SJCRH30 (cell line): ENCODE results near the gene PYGB. TPM values are rescaled to one million over a fixed set of nuclear protein-coding genes. Genes with fewer than 3 reads are reported as not detected.
A peak's percentile ranks its signal among the peaks of the same experiment; 100 is the strongest.

Experiments
- DNase-seq, 2 experiments: peaks; one replicate each; pipeline ENCODE4 v3.0.0-alpha.2; 2015 to 2020
- H3K27ac ChIP-seq: fragments of 250-450 bp; sonication (Bioruptor Pico); 2 replicates; pipeline ENCODE4 v1.5.1; 2020; ENCODE audit warnings: mild to moderate bottlenecking, moderate library complexity
- H3K27me3 ChIP-seq: fragments of 250-450 bp; sonication (Bioruptor Pico); 2 replicates; pipeline ENCODE4 v1.5.1; 2020; ENCODE audit warnings: mild to moderate bottlenecking, moderate library complexity
- H3K36me3 ChIP-seq: fragments of 250-450 bp; sonication (Bioruptor Pico); 2 replicates; pipeline ENCODE4 v1.5.1; 2020; ENCODE audit warnings: mild to moderate bottlenecking, moderate library complexity
- H3K4me1 ChIP-seq: fragments of 250-450 bp; sonication (Bioruptor Pico); 2 replicates; pipeline ENCODE4 v1.5.1; 2020; ENCODE audit warnings: mild to moderate bottlenecking, moderate library complexity
- H3K4me3 ChIP-seq: fragments of 250-450 bp; sonication (Bioruptor Pico); 2 replicates; pipeline ENCODE4 v1.5.1; 2020; ENCODE audit warnings: mild to moderate bottlenecking, moderate library complexity
- H3K9me3 ChIP-seq: fragments of 250-450 bp; sonication (Bioruptor Pico); replicated peaks from 2 replicates; pipeline ENCODE4 v1.5.1; 2020; ENCODE audit warnings: mild to moderate bottlenecking, moderate library complexity
- total RNA-seq: library from RNA; depleted of rRNA; stranded (reverse); fragments of >200 nt; shearing (Covaris generic); gene quantifications from 2 replicates; pipeline ENCODE4 v1.2.3, GENCODE V29; 2014

Gene PYGB
- total RNA-seq, 1 experiment from 2014 or later, result 42.3 TPM

DNA sequence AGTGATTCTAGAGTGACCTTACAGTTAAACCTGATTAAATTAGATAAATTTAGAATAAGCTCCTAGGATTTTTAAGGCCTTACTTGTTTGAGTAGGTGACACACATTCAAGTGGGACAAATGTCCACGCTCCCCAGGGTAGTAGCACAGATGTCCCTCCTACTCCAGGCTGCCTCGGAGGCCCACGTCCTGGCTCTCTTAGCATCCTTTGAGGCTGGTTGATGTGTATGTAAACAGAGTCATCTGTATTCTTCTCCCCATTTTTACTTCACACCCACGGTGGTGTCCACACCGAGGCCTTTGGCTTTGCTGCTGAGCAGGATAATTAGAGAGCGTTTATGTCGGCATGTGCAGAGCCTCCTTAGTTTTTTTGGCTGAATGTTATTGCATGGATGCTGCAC lies 36.6 kb upstream of the PYGB start:
- Histone ChIP-seq H3K4me1 (no peaks in the 10 kb centered on the region), H3K9me3 (no peaks in the 10 kb centered on the region), H3K36me3 (peaks cover 32% of the 10 kb centered on the region), H3K27me3 (no peaks in the 10 kb centered on the region), H3K27ac (no peak overlapping the region), H3K4me3 (no peak overlapping the region)
- no peak for DNase-seq

DNA sequence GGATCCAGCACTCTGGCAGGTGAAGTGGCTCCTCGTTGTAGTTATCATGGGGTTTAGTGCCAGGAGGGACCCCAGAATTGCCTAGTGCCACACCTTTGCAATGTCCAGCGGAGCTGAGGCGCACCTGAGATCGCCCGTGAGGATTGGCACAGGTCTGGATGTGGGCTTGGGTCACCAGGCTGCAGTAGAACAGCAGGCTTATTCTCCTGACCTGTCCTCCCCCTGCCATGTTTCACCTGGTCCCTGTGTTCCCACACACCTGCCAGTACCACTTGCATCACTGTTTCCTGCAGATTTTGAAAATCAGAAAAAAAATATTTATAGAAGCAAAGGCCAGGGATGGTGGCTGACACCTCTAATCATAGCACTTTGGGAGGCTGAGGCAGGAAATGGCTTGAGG lies 35.6 kb upstream of the PYGB start:
- Histone ChIP-seq H3K36me3 (peaks cover 30% of the 10 kb centered on the region), H3K27me3 (no peaks in the 10 kb centered on the region)

DNA sequence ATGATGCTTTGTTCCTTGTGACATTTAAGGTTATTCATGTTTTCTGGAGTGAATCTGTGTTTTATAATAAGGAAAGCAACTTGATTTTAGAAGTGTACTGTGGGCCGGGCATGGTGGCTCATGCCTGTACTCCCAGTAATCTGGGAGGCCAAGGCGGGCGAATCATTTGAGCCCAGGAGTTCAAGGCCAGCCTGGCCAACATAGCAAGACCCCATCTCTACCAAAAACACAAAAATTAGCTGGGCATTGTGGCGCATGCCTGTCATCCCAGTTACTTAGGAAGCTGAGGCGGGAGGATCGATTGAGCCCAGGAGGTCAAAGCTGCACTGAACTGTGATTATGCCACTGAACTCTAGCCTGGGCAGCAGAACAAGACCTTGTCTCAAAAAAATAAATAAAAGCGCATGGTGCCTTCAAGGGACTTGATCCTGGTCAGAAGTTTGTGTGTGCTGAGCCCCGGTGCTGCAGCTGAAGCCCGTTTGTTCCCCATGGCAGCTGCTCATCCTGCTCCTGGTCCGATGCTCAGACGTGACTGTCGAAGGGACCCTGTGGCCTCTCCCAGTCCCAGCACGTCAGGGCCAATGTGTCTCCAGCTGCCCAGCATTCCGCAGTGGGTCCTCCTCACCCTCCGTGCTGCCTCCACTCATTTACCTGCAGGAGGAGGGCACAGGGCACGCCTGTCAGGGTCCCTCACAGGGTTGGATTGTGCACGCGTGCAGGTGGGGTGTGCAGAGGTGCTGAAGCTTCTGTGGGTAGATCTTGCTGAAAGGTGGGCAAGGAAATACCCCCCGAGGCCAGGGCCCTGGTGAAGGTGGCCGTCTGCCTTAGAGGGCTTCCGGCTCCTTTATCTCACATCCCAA lies 34.1 kb upstream of the PYGB start:
- DNase-seq, result no peak
- H3K36me3 ChIP-seq, result peaks cover 32% of the 10 kb centered on the region

More for the DNA sequence above, 35.6 kb upstream of the PYGB start:
- Histone ChIP-seq H3K4me1 (no peaks in the 10 kb centered on the region), H3K4me3 (no peak overlapping the region), H3K27ac (no peak overlapping the region), H3K9me3 (no peaks in the 10 kb centered on the region)
- DNase-seq, result no peak

DNA sequence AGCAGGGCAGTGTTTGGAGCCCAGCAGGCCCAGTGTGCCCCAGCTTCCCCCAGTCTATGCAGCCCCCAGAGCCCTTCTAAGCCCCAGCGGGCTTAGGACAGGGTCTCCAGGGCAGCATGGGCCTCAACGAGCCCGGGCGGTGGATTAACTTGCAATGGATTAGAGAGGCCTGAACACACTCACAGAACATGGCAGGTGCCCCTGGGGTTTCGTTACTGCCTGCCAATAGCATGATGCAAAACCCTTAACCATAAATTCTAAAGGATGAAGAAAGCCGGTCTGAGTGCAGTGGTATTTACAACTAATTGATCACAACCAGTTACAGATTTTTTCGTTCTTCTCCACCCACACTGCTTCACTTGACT lies 33.5 kb upstream of the PYGB start:
- H3K4me3 ChIP-seq, result no peak overlapping the region
- H3K27ac ChIP-seq, result no peak overlapping the region
- no peak for DNase-seq
- no peaks in the 10 kb centered on the region for H3K27me3 ChIP-seq
- peaks cover 32% of the 10 kb centered on the region for H3K36me3 ChIP-seq
- H3K9me3 ChIP-seq, result no peaks in the 10 kb centered on the region
- peaks cover 8% of the 10 kb centered on the region for H3K4me1 ChIP-seq

More for the DNA sequence above, 34.1 kb upstream of the PYGB start:
- Histone ChIP-seq H3K27ac (no peak overlapping the region), H3K27me3 (no peaks in the 10 kb centered on the region), H3K4me3 (no peak overlapping the region), H3K9me3 (no peaks in the 10 kb centered on the region), H3K4me1 (peaks cover 2% of the 10 kb centered on the region)

DNA sequence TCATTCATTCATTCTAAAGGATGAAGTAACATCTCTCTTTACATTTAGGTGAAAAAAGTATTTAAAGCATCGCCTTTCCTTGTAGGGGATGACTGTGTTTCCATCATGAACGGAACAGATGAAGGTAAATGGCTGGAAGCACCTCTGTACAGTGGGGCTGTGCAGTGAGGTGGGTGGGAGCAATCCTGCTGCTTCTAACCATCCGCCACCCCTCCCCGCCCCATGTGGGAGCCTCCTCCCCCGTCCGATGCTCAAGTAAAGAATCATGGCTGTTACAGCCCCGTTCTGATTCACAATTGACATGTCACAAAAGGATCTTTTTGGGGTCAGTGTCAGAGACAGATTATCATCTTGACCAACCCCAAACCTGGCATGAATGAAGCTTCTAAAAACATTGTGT lies 33.1 kb upstream of the PYGB start:
- no peaks in the 10 kb centered on the region for H3K9me3 ChIP-seq
- no peak overlapping the region for H3K27ac ChIP-seq
- H3K4me3 ChIP-seq, result no peak overlapping the region
- peaks cover 12% of the 10 kb centered on the region for H3K4me1 ChIP-seq
- no peaks in the 10 kb centered on the region for H3K27me3 ChIP-seq
- H3K36me3 ChIP-seq, result peaks cover 32% of the 10 kb centered on the region
- no peak for DNase-seq

DNA sequence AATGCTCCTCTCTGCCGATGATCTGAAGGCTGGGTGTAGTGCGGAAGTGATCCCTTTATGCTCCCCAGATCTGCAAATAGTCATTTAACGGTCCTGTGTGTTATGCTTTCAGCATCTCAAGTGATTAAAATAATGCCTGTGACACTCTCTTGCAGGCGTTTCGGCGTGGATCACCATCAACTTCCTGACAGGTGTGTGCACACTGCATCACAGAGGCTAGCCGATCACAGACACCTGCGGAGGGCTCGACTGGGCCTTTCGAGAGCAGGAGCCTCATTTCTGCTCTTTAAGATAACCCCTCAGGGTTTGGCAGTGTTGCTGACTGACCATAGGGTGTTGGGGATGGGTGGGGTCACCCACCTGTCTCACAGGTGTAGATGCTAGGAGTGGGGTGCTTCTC lies 32.4 kb upstream of the PYGB start:
- Histone ChIP-seq H3K27ac (no peak overlapping the region), H3K4me1 (peaks cover 18% of the 10 kb centered on the region), H3K36me3 (peaks cover 30% of the 10 kb centered on the region), H3K27me3 (no peaks in the 10 kb centered on the region), H3K9me3 (no peaks in the 10 kb centered on the region), H3K4me3 (no peak overlapping the region)
- DNase-seq, result no peak

DNA sequence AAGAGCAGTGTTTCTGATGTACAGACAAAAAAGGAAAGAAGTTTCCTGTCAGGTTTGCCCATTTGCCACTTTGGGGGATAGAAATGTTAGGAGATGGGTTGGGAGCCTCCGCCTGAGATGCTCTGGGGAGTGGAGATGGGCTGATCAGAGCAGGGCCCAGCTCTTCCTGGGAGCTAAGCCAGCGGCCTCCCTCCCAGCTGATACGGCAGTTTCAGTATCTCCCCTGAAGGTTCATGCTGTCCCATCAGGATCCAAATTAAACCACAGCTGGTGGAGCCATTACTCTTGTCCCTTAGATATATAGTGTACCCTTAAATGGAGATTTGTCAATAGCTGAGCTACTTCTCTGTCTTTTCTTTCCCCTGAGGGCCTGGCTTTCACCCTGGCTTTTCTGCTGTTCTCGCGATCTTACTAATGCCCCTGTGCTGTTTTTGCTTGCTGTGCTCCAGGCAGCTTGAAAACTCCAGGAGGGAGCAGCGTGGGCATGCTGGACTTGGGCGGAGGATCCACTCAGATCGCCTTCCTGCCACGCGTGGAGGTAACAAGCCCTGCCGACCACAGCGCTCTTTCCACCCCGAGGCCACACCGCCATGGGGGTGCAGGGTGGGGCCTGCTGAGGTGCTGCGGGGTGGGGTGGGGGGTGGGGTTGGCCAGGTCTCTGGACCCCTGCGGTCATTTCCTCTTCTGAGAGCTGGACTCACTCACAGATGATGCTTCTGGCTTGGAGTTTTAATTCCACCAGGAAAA lies 31.5 kb upstream of the PYGB start:
- no peak for DNase-seq
- peaks cover 28% of the 10 kb centered on the region for H3K36me3 ChIP-seq
- H3K27me3 ChIP-seq, result no peaks in the 10 kb centered on the region
- no peak overlapping the region for H3K4me3 ChIP-seq
- H3K9me3 ChIP-seq, result no peaks in the 10 kb centered on the region
- peaks cover 24% of the 10 kb centered on the region for H3K4me1 ChIP-seq
- no peak overlapping the region for H3K27ac ChIP-seq

DNA sequence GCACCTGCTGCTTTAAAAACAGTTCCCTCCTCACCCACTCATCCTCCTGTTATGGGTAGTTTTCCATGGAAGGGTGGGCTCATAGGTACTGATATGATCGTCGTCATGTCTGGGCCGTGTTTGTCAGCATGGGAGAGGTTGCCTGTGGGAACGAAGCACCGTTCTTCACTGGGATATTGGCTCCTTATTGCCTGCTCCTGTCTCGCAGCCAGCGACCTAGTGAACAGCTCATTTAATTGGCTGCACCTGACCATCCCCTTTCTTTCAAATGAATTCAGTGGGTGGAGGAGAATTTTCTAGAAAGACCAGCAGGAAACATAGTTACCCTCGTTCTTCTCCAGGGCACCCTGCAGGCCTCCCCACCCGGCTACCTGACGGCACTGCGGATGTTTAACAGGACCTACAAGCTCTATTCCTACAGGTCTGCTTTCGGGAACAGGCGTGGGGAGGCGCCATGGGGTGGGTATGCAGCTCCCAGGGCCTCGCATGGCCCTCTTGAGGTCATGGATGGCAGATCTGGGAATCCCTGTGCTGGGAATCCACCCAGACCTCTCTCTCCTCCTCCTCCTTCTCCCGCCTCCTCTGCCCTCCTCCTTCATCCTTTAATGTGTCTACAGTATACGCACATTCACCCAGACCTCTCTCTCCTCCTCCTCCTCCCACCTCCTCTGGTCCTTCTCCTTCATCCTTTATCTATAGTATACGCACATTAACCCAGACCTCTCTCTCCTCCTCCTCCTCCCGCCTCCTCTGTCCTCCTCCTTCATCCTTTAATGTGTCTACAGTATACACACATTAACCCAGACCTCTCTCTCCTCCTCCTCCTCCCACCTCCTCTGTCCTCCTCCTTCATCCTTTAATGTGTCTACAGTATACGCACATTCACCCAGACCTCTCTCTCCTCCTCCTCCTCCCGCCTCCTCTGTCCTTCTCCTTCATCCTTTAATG lies 30.4 kb upstream of the PYGB start:
- no peak overlapping the region for H3K27ac ChIP-seq

DNA sequence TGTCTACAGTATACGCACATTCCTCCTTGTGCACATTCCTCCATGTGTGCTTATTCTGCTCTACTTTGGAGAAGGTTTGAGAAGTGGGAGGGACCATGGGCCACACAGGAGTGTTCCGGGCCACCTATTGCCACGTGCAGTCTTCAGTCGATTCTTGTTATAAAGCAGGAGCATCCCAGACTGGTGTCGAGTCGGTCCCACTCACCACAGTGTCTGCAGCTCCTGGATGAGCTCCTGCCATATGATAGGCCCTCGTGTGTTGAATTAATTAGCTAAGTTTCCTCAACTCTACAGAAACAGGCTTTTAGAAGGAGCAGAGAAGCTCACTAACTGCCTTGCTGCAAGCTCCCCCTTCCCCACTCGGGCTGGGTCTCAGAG lies 29.8 kb upstream of the PYGB start:
- H3K9me3 ChIP-seq, result no peaks in the 10 kb centered on the region
- H3K36me3 ChIP-seq, result peaks cover 21% of the 10 kb centered on the region; the same call in 1 of the 2 replicates
- no peak for DNase-seq
- no peaks in the 10 kb centered on the region for H3K27me3 ChIP-seq
- no peak overlapping the region for H3K27ac ChIP-seq
- no peak overlapping the region for H3K4me3 ChIP-seq
- H3K4me1 ChIP-seq, result peaks cover 32% of the 10 kb centered on the region

More for the DNA sequence above, 30.4 kb upstream of the PYGB start:
- H3K27me3 ChIP-seq, result no peaks in the 10 kb centered on the region
- DNase-seq, result no peak
- no peaks in the 10 kb centered on the region for H3K9me3 ChIP-seq
- H3K4me3 ChIP-seq, result no peak overlapping the region
- H3K36me3 ChIP-seq, result peaks cover 24% of the 10 kb centered on the region; the same call in 1 of the 2 replicates
- H3K4me1 ChIP-seq, result peaks cover 27% of the 10 kb centered on the region

DNA sequence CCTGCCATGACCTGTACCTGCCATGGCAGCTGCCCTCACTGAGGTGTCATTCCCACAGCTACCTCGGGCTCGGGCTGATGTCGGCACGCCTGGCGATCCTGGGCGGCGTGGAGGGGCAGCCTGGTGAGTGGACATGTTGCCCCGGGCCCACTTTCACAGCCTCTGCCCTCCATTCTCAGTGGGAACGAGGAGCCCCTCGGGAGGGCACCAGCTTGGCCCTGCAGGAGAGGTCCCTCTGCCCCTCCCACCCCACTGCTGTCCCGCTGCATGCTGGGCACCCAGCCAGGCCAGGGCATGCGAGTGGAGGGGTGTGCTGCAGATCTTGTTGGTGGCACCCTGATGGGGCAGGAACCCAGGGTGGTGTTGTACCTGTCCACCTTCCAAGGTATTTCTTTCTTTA lies 29.4 kb upstream of the PYGB start:
- Histone ChIP-seq H3K9me3 (no peaks in the 10 kb centered on the region), H3K36me3 (peaks cover 17% of the 10 kb centered on the region; the same call in 1 of the 2 replicates), H3K27me3 (no peaks in the 10 kb centered on the region), H3K4me3 (no peak overlapping the region), H3K27ac (no peak overlapping the region), H3K4me1 (peaks cover 36% of the 10 kb centered on the region)
- DNase-seq, result no peak

DNA sequence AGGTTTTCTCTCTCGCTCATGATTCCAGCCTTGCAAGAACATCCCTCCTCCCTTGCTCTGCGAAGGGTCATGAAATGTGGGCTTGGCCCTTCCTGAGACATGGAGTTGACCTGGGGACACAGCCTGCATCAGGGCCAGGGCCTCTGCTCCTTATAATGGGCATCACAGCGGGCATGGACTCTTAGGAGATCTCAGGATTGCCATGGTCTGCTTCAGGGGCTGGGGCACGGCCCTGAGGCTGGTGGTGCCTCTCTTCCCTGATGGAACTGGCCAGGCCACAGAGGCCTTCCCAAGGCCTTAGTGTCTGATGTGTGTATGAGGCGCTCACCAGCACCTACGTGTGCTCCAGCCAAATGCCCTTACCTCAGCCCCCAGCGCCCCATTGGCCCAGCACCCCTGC lies 28.5 kb upstream of the PYGB start:
- DNase-seq, result no peak
- Histone ChIP-seq H3K27me3 (no peaks in the 10 kb centered on the region), H3K36me3 (peaks cover 16% of the 10 kb centered on the region; the same call in 1 of the 2 replicates), H3K4me1 (peaks cover 42% of the 10 kb centered on the region), H3K27ac (peak overlapping the region; percentile 39), H3K4me3 (no peak overlapping the region), H3K9me3 (no peaks in the 10 kb centered on the region)

DNA sequence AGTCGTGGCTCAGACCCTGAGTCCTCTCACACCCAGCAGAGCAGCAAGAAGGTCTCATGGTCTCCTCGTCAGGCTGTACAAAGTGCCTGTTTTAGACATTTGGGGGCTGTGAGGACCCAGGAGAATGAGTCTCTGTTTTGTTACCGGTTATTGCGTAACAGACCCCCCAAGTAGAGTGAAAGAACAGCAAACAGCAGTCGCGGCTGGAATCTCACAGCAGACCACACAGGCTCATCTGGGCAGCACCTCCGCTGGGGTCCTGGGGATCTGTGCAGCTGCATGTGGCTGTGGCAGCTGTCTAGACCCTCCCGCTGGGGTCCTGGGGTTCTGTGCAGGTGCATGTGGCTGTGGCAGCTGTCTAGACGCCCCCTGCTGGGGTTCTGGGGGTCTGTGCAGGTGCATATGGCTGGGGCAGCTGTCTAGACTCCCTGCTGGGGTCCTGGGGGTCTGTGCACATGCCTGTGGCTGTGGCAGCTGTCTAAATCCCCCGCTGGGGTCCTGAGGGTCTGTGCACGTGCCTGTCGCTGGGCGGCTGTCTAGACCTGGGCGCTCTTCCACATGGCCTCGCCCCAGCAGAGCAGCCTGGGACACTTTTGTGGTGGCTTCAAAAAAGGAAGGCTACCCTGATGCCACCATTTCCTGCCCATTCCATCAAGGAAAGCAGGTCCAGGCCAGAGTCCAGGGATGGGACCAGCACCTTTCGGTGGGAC lies 27.7 kb upstream of the PYGB start:
- Histone ChIP-seq H3K27me3 (no peaks in the 10 kb centered on the region), H3K27ac (peak overlapping the region; percentile 61), H3K36me3 (peaks cover 14% of the 10 kb centered on the region; the same call in 1 of the 2 replicates), H3K9me3 (no peaks in the 10 kb centered on the region), H3K4me1 (peaks cover 42% of the 10 kb centered on the region), H3K4me3 (no peak overlapping the region)
- peak; percentile 98 for DNase-seq

DNA sequence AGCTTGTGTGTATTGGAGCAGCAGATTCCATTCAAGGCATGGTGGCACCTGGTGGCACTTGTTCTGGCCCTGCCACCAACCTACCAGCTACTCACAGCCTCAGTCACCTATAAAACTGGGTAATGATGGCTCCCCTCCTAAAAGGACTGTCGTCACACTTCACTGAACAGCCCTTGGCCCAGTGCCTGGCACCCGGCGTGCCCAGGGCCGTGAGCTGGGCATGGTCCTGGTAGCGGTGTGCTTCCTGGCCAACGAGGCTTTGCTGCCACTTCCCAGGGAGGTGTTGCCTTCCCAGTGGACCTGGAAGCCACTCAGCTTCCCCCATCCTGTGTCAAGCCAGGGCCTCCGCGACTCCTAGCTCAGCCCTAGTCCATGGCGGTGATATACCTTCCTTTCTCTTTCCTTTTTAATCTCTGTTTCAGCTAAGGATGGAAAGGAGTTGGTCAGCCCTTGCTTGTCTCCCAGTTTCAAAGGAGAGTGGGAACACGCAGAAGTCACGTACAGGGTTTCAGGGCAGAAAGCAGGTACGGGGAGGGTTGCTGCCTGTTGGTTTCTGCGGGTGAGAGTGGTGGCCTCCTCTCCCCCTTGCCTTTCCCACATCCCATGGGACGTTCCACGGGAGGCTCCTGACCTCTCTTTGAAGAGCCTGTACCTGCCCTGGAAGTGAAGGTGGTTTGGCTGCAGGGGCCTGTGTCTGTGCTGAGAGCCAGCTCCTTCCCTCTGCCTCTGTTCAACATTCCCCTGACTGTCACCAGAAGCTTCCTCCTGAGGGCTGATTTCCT lies 26.9 kb upstream of the PYGB start:
- Histone ChIP-seq H3K4me1 (peaks cover 42% of the 10 kb centered on the region), H3K27ac (peak overlapping the region; percentile 61), H3K36me3 (peaks cover 8% of the 10 kb centered on the region; the same call in 1 of the 2 replicates), H3K9me3 (no peaks in the 10 kb centered on the region), H3K27me3 (no peaks in the 10 kb centered on the region), H3K4me3 (no peak overlapping the region)
- DNase-seq, result no peak
